Placental epithelial cell (primary cell): ENCODE results near the gene ZKSCAN2. TPM values are rescaled to one million over a fixed set of nuclear protein-coding genes. Genes with fewer than 3 reads are reported as not detected.

ENCODE experiments used
- total RNA-seq: library from RNA; depleted of rRNA; stranded (reverse); fragments of >200 nt; gene quantifications from 2 replicates; pipeline ENCODE4 v1.2.3, GENCODE V29; 2012

ZKSCAN2 gene
- 5.9 and 7.5 TPM in 2 replicates for total RNA-seq

GRCh38 chr16:25257470-25257955 is at the start of gene ZKSCAN2:
ZKSCAN2 (minus strand) TSS chr16:25257845; CDS start chr16:25257127, 718 bp downstream.

Other genes with a start within 250 kb of the ZKSCAN2 start
- 20.8 and 25.9 TPM in 2 replicates for gene ARHGAP17, start 242.5 kb downstream of the ZKSCAN2 start, total RNA-seq
- 30.6 and 60.1 TPM in 2 replicates for gene LCMT1, start 146.1 kb downstream of the ZKSCAN2 start, total RNA-seq
- gene AQP8, start 40.9 kb downstream of the ZKSCAN2 start, total RNA-seq, result not detected in 2 replicates